ENCODE results near the gene GALNT13. TPM values are rescaled to one million over a fixed set of nuclear protein-coding genes. Genes with fewer than 3 reads are reported as not detected.

GALNT13 gene
- total and polyA plus RNA-seq, 2 of the 13 experiments (the other 11 are each of a cell fraction or from before 2014, with no cell fraction given) = 1.3 to 5.0 TPM

DNA sequence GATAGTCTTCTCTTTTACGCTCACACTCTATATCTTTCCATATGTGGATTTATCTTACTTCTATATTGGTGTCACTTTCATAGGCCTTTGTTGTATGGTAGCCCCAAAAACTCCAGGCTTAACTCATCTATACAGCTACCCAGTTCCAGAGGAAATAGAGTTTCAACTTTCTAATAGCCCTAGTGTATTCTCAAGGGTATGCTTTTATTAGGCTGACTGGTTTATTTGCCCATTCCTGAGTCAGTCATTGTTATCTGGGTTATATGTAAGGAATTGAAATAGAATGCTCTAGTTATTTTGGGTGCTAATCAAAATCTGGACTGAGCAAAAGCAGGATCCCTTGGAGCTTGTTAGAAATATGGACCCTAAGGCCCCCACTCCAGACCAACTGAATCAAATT, 519.3 kb downstream of the GALNT13 start:
- H2AFZ ChIP-seq (ENCODE audit: low read length) = no peak overlapping the region
- BruUV-seq (replicated peaks) = no TSS peak
- ChIA-PET POLR2A (no interaction called here), CTCF (ENCODE audit: low intra/inter-chr PET ratio, low total read pairs) (no interaction called here)
- H3K9me3 ChIP-seq (ENCODE audit: low read length) = no peaks in the 10 kb centered on the region
- H3K4me1 ChIP-seq (ENCODE audit: insufficient read depth, low read length) = peaks cover 11% of the 10 kb centered on the region
- in situ Hi-C loops (cut with HindIII; ENCODE audit: extremely low pct_ligation_motif_present, low pct_unique_long_range_greater_than_20kb) = loop anchor here (25.0 kb wide), 1 partner anchor 1229 kb away; no protein-coding TSS in a partner anchor
- WGBS (ENCODE audit: low lambda C conversion rate) = 9% methylated on average over 1 of the region's 1 CpG
- intact Hi-C loops (cut with micrococcal nuclease; ENCODE audit: unreplicated experiment) = no loop called here
- no peak overlapping the region for H3K4me3 ChIP-seq (replicated peaks in 1 of 3; ENCODE audit: insufficient read depth in 1 of 3, low read depth in 2 of 3, low read length in 3 of 3)
- no peaks in the 10 kb centered on the region for H4K20me1 ChIP-seq (ENCODE audit: insufficient read depth, low read length)
- no peak overlapping the region for H3K4me2 ChIP-seq (ENCODE audit: low read depth, low read length)
- H3K27ac ChIP-seq (ENCODE audit: extremely low read length, insufficient read depth, low read length) = no peak overlapping the region
- TF ChIP-seq ZFP36 (IDR thresholded peaks at IDR 0.05; ENCODE audit: borderline replicate concordance, low read depth, low read length, partially characterized antibody) (no peak), ZC3H13 (CRISPR knock-in tag; IDR thresholded peaks at IDR 0.05) (no peak), MXI1 (IDR thresholded peaks at IDR 0.05; ENCODE audit: borderline replicate concordance, low read depth, low read length) (no peak), CEBPB (IDR thresholded peaks at IDR 0.05; ENCODE audit: borderline replicate concordance, low read depth, low read length) (no peak), ZSCAN22 (CRISPR knock-in tag; IDR thresholded peaks at IDR 0.05) (no peak)
- TF ChIP-seq, protein P1, sequence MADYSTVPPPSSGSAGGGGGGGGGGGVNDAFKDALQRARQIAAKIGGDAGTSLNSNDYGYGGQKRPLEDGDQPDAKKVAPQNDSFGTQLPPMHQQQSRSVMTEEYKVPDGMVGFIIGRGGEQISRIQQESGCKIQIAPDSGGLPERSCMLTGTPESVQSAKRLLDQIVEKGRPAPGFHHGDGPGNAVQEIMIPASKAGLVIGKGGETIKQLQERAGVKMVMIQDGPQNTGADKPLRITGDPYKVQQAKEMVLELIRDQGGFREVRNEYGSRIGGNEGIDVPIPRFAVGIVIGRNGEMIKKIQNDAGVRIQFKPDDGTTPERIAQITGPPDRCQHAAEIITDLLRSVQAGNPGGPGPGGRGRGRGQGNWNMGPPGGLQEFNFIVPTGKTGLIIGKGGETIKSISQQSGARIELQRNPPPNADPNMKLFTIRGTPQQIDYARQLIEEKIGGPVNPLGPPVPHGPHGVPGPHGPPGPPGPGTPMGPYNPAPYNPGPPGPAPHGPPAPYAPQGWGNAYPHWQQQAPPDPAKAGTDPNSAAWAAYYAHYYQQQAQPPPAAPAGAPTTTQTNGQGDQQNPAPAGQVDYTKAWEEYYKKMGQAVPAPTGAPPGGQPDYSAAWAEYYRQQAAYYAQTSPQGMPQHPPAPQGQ (CRISPR knock-in tag; IDR thresholded peaks at IDR 0.05; ENCODE audit: borderline replicate concordance) = no peak
- TF ChIP-seq, protein P2, sequence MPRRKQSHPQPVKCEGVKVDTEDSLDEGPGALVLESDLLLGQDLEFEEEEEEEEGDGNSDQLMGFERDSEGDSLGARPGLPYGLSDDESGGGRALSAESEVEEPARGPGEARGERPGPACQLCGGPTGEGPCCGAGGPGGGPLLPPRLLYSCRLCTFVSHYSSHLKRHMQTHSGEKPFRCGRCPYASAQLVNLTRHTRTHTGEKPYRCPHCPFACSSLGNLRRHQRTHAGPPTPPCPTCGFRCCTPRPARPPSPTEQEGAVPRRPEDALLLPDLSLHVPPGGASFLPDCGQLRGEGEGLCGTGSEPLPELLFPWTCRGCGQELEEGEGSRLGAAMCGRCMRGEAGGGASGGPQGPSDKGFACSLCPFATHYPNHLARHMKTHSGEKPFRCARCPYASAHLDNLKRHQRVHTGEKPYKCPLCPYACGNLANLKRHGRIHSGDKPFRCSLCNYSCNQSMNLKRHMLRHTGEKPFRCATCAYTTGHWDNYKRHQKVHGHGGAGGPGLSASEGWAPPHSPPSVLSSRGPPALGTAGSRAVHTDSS (CRISPR knock-in tag; conservative IDR thresholded peaks at IDR 0.05) = no peak
- FAIRE-seq (no peak), DNase-seq (ENCODE audit: low spot score) (no peak), ATAC-seq (no peak)
- no peak overlapping the region for H3K9ac ChIP-seq (ENCODE audit: insufficient read depth, low read depth, low read length)
- no peaks in the 10 kb centered on the region for H3K79me2 ChIP-seq (ENCODE audit: insufficient read depth, low read length)
- H3K27me3 ChIP-seq (ENCODE audit: control insufficient read depth in 1 of 2, insufficient read depth in 2 of 2, low read length in 2 of 2) = no peaks in the 10 kb centered on the region
- no peaks in the 10 kb centered on the region for H3K36me3 ChIP-seq (replicated peaks in 1 of 2; ENCODE audit: control insufficient read depth in 1 of 2, insufficient read depth in 2 of 2, low read length in 2 of 2)
